ENCODE data around the gene NECAB2.

DNA sequence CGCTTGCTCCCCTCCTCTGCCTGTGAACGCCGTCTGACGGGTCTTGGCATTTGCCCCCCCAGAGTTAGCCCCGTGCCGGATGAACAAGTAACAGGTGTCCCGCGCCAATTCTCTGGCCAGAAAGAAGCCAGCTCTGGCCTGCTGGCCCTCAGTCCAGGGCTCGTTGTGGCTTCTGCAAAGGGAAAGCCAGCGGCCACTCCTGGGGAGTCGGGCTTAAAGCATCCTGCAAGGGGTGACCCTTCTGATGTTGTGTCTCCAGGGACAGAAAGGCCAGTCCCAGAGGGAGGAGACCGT is 33.4 kb upstream of the NECAB2 start:
- TF ChIP-seq, protein P1, sequence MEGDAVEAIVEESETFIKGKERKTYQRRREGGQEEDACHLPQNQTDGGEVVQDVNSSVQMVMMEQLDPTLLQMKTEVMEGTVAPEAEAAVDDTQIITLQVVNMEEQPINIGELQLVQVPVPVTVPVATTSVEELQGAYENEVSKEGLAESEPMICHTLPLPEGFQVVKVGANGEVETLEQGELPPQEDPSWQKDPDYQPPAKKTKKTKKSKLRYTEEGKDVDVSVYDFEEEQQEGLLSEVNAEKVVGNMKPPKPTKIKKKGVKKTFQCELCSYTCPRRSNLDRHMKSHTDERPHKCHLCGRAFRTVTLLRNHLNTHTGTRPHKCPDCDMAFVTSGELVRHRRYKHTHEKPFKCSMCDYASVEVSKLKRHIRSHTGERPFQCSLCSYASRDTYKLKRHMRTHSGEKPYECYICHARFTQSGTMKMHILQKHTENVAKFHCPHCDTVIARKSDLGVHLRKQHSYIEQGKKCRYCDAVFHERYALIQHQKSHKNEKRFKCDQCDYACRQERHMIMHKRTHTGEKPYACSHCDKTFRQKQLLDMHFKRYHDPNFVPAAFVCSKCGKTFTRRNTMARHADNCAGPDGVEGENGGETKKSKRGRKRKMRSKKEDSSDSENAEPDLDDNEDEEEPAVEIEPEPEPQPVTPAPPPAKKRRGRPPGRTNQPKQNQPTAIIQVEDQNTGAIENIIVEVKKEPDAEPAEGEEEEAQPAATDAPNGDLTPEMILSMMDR (IDR thresholded peaks at IDR 0.05): no peak
- TF ChIP-seq EZH2phosphoT487 (IDR thresholded peaks at IDR 0.05) (no peak), EZH2 (IDR thresholded peaks at IDR 0.05) (no peak)

Measured in neural progenitor cell (in vitro differentiated cells).